ENCODE measurements around the gene RNASE11. TPM values are rescaled to one million over a fixed set of nuclear protein-coding genes. Genes with fewer than 3 reads are reported as not detected.

Gene RNASE11
- polyA plus RNA-seq, 12 donors: not detected

Other genes with a start within 250 kb of the RNASE11 start
- gene PARP2, start 244.4 kb downstream of the RNASE11 start, polyA plus RNA-seq (ENCODE audit: insufficient read length in 12 of 12): 10 to 100 TPM in 11 of 12 donors, not detected in 1; 17.2 to 52.0 (median 34.6) TPM
- 10 to 100 TPM in 11 of 12 donors, not detected in 1; 12.3 to 23.8 (median 18.8) TPM for gene TEP1, start 174.5 kb downstream of the RNASE11 start, polyA plus RNA-seq (ENCODE audit: insufficient read length in 12 of 12)
- gene KLHL33, start 151.8 kb downstream of the RNASE11 start, polyA plus RNA-seq (ENCODE audit: insufficient read length in 12 of 12): 1 to 10 TPM in 8 of 12 donors, under 1 TPM in 3, not detected in 1; 0.67 to 3.1 (median 1.6) TPM
- gene OSGEP, start 133.2 kb downstream of the RNASE11 start, polyA plus RNA-seq (ENCODE audit: insufficient read length in 12 of 12): 10 to 100 TPM in 11 of 12 donors, not detected in 1; 21.1 to 55.6 (median 37.7) TPM
- 100 to 1,000 TPM in 11 of 12 donors, not detected in 1; 131 to 222 (median 161) TPM for gene APEX1, start 132.8 kb downstream of the RNASE11 start, polyA plus RNA-seq (ENCODE audit: insufficient read length in 12 of 12)
- 10 to 100 TPM in 11 of 12 donors, not detected in 1; 16.8 to 33.2 (median 21.7) TPM for gene PIP4P1, start 126.6 kb downstream of the RNASE11 start, polyA plus RNA-seq (ENCODE audit: insufficient read length in 12 of 12)
- gene PNP, start 118.6 kb downstream of the RNASE11 start, polyA plus RNA-seq (ENCODE audit: insufficient read length in 12 of 12): 10 to 100 TPM in 8 of 12 donors, 1 to 10 TPM in 3, not detected in 1; 8.0 to 19.0 (median 10.9) TPM
- gene RNASE10, start 82.5 kb downstream of the RNASE11 start, polyA plus RNA-seq (ENCODE audit: insufficient read length in 12 of 12): under 1 TPM in 3 of 12 donors, not detected in 9; 0.12 to 0.39 (median 0.30) TPM
- gene RNASE9, start 27.0 kb downstream of the RNASE11 start, polyA plus RNA-seq (ENCODE audit: insufficient read length in 12 of 12): not detected
- gene RNASE12, start 3.4 kb upstream of the RNASE11 start, polyA plus RNA-seq (ENCODE audit: insufficient read length in 12 of 12): not detected
- gene OR6S1, start 53.7 kb upstream of the RNASE11 start, polyA plus RNA-seq (ENCODE audit: insufficient read length in 12 of 12): not detected
- 10 to 100 TPM in 1 of 12 donors, 1 to 10 TPM in 10, not detected in 1; 2.2 to 25.2 (median 4.1) TPM for gene RNASE4, start 96.6 kb upstream of the RNASE11 start, polyA plus RNA-seq (ENCODE audit: insufficient read length in 12 of 12)
- gene ANG, start 100.8 kb upstream of the RNASE11 start, polyA plus RNA-seq (ENCODE audit: insufficient read length in 12 of 12): 10 to 100 TPM in 1 of 12 donors, 1 to 10 TPM in 10, not detected in 1; 2.2 to 22.8 (median 2.9) TPM
- gene EDDM3A, start 157.9 kb upstream of the RNASE11 start, polyA plus RNA-seq (ENCODE audit: insufficient read length in 12 of 12): not detected
- gene EDDM3B, start 180.4 kb upstream of the RNASE11 start, polyA plus RNA-seq (ENCODE audit: insufficient read length in 12 of 12): not detected
- 10 to 100 TPM in 2 of 12 donors, 1 to 10 TPM in 9, not detected in 1; 3.9 to 18.6 (median 5.9) TPM for gene RNASE6, start 193.3 kb upstream of the RNASE11 start, polyA plus RNA-seq (ENCODE audit: insufficient read length in 12 of 12)
- gene RNASE1, start 214.8 kb upstream of the RNASE11 start, polyA plus RNA-seq (ENCODE audit: insufficient read length in 12 of 12): 100 to 1,000 TPM in 11 of 12 donors, not detected in 1; 135 to 267 (median 179) TPM